GM18508 (cell line): ENCODE measurements around the gene SAA1.

Experiments
- ATAC-seq: cut with Tn5 transposase; IDR thresholded peaks from one replicate; pipeline ENCODE4 v1.9.1; 2021; ENCODE audit warnings: moderate number of reproducible peaks; ENCODE audit not compliant: insufficient read depth, unreplicated experiment

Gene SAA1

GRCh38 chr11:18265949-18266348 is at the start of gene SAA1:
SAA1 (plus strand) TSS chr11:18266264; CDS start chr11:18266888, 624 bp downstream.
- no peak for ATAC-seq

- ATAC-seq: no peak
Measured at GRCh38 chr11:18221274-18221876, 44.7 kb upstream of the SAA1 start.

GRCh38 chr11:18222814-18223421 is 43.1 kb upstream of the SAA1 start:
- ATAC-seq: no peak

- ATAC-seq: no peak
Measured at GRCh38 chr11:18223591-18224387, 42.3 kb upstream of the SAA1 start.

- ATAC-seq: no peak
Measured at GRCh38 chr11:18225913-18226312, 40.2 kb upstream of the SAA1 start.

GRCh38 chr11:18229501-18229900 is 36.6 kb upstream of the SAA1 start:
- peak; percentile 84 for ATAC-seq

GRCh38 chr11:18230859-18231258 is 35.2 kb upstream of the SAA1 start:
- ATAC-seq: no peak

- ATAC-seq: no peak
Measured at GRCh38 chr11:18233912-18234311, 32.2 kb upstream of the SAA1 start.

- no peak for ATAC-seq
Measured at GRCh38 chr11:18235394-18236334, 30.4 kb upstream of the SAA1 start.

- no peak for ATAC-seq
Measured at GRCh38 chr11:18236664-18237356, 29.3 kb upstream of the SAA1 start, which contains the start of gene SAA4. SAA4 (minus strand) TSS chr11:18236802; CDS start chr11:18235926, 876 bp downstream.

GRCh38 chr11:18239655-18240054 is 26.4 kb upstream of the SAA1 start:
- no peak for ATAC-seq

GRCh38 chr11:18243783-18244362 is 22.2 kb upstream of the SAA1 start:
- no peak for ATAC-seq

GRCh38 chr11:18245396-18245795 is 20.7 kb upstream of the SAA1 start:
- no peak for ATAC-seq

- peak; percentile 66 for ATAC-seq
Measured at GRCh38 chr11:18246379-18247190, 19.5 kb upstream of the SAA1 start.

- peak; percentile 6 for ATAC-seq
Measured at GRCh38 chr11:18247191-18247581, 18.9 kb upstream of the SAA1 start.

GRCh38 chr11:18248561-18248960 is 17.5 kb upstream of the SAA1 start, which contains the start of gene SAA2:
SAA2 (minus strand) TSS chr11:18248668; CDS start chr11:18248011, 657 bp downstream.
- ATAC-seq: no peak

- no peak for ATAC-seq
Measured at GRCh38 chr11:18253233-18253632, 12.8 kb upstream of the SAA1 start.

GRCh38 chr11:18253778-18254338 is 12.2 kb upstream of the SAA1 start:
- ATAC-seq: no peak
